H1 (cell line): Measurements from ENCODE around the gene SHANK1. TPM values are rescaled to one million over a fixed set of nuclear protein-coding genes. Genes with fewer than 3 reads are reported as not detected.

Experiments used
- CTCF ChIA-PET: fragments of 300-600 bp; sonication (Branson Sonifier 250); formaldehyde crosslinking; loops from one replicate; lab custom pipeline; 2021; ENCODE audit not compliant: partially characterized antibody; lab: Charles Lee
- POLR2A ChIA-PET: fragments of 300-600 bp; sonication (Branson Sonifier 250); formaldehyde crosslinking; loops from one replicate; lab custom pipeline; 2021; ENCODE audit warnings: inconsistent platforms; ENCODE audit not compliant: partially characterized antibody; lab: Charles Lee
- DNase-seq, 2 experiments: peaks; one replicate each; pipeline versions ENCODE4 v3.0.0 to v3.0.0-alpha.2; 2010 to 2022; ENCODE audit warnings: low spot score in 2 of 2, low read depth in 1 of 2, mixed read lengths in 1 of 2
- FAIRE-seq: peaks from 2 replicates; lab custom pipeline; 2011; peaks lifted over from hg19 to GRCh38; lab: Jason Lieb, UNC
- H2AFZ ChIP-seq: 2 replicates; pipeline ENCODE4 v1.8.1; 2012; ENCODE audit warnings: low read length, inconsistent platforms
- H2AK5ac ChIP-seq: 2 replicates; pipeline ENCODE4 v1.6.1; 2013; ENCODE audit warnings: low read depth, low read length
- H2BK120ac ChIP-seq: replicated peaks from 2 replicates; pipeline ENCODE3; 2013; ENCODE audit warnings: low read depth, low read length, inconsistent platforms
- H2BK12ac ChIP-seq: 2 replicates; pipeline ENCODE4 v1.6.1; 2013; ENCODE audit warnings: low read depth, low read length
- H2BK15ac ChIP-seq: 2 replicates; pipeline ENCODE4 v1.6.1; 2013; ENCODE audit warnings: low read length
- H2BK20ac ChIP-seq: 2 replicates; pipeline ENCODE4 v1.6.1; 2013; ENCODE audit warnings: low read length
- H2BK5ac ChIP-seq: 2 replicates; pipeline ENCODE4 v1.6.1; 2013; ENCODE audit warnings: low read depth, low read length
- H3K14ac ChIP-seq: 2 replicates; pipeline ENCODE4 v1.6.1; 2013; ENCODE audit warnings: inconsistent platforms; ENCODE audit not compliant: insufficient read length
- H3K18ac ChIP-seq: 2 replicates; pipeline ENCODE4 v1.6.1; 2013; ENCODE audit warnings: low read length; ENCODE audit errors: extremely low read depth
- H3K23ac ChIP-seq: 2 replicates; pipeline ENCODE4 v1.6.1; 2013; ENCODE audit warnings: inconsistent platforms; ENCODE audit not compliant: insufficient read length
- H3K23me2 ChIP-seq: 2 replicates; pipeline ENCODE4 v1.6.1; 2013; ENCODE audit warnings: low read depth, low read length
- H3K27ac ChIP-seq: 2 replicates; pipeline ENCODE4 v1.6.1; 2011; ENCODE audit warnings: low read depth, low read length, inconsistent platforms
- H3K27me3 ChIP-seq, 4 experiments: replicated peaks in 1 of 4; 1 replicate in 1 of 4; 2 replicates in 3 of 4; pipeline versions ENCODE4 v1.6.1 to v1.8.1; 2011 to 2013; ENCODE audit warnings: low read length in 3 of 4, mild to moderate bottlenecking in 3 of 4, inconsistent platforms in 2 of 4, mixed read lengths in 2 of 4, moderate library complexity in 1 of 4; ENCODE audit not compliant: control insufficient read depth in 3 of 4, insufficient read depth in 3 of 4; ENCODE audit errors: extremely low read depth in 1 of 4
- H3K36me3 ChIP-seq, 4 experiments: 2 replicates each; pipeline versions ENCODE4 v1.6.1 to v1.8.1; 2011 to 2013; ENCODE audit warnings: mild to moderate bottlenecking in 4 of 4, low read length in 3 of 4, moderate library complexity in 2 of 4, control low read depth in 1 of 4, inconsistent platforms in 1 of 4; ENCODE audit not compliant: insufficient read depth in 4 of 4, control insufficient read depth in 2 of 4
- H3K4ac ChIP-seq: replicated peaks from 2 replicates; pipeline ENCODE3; 2013; ENCODE audit warnings: low read length, low read depth, mixed read lengths, inconsistent platforms; ENCODE audit not compliant: insufficient read length
- H3K4me1 ChIP-seq, 4 experiments: replicated peaks in 1 of 4; 1 replicate in 1 of 4; 2 replicates in 3 of 4; pipeline versions ENCODE4 v1.6.1 to v1.8.1; 2011 to 2013; ENCODE audit warnings: low read length in 3 of 4, inconsistent platforms in 2 of 4, mixed read lengths in 1 of 4; ENCODE audit not compliant: insufficient read depth in 4 of 4, control insufficient read depth in 3 of 4
- H3K4me2 ChIP-seq, 2 experiments: 2 replicates each; pipeline versions ENCODE4 v1.6.1 to v1.8.1; 2011 to 2013; ENCODE audit warnings: low read depth in 2 of 2, low read length in 2 of 2, control low read depth in 1 of 2, inconsistent platforms in 1 of 2, mild to moderate bottlenecking in 1 of 2; ENCODE audit not compliant: insufficient read depth in 1 of 2
- H3K4me3 ChIP-seq, 4 experiments: fragments of 200-600, 300-600 bp in 1 of 4; sonication (generic), shearing (Covaris generic), sonication (Bioruptor Twin) in 1 of 4; 2 replicates each; pipeline versions ENCODE4 v1.5.1 to v1.8.1; 2011 to 2016; ENCODE audit warnings: low read length in 4 of 4, low read depth in 3 of 4, control low read depth in 2 of 4, inconsistent platforms in 2 of 4, mild to moderate bottlenecking in 2 of 4, mixed read lengths in 1 of 4, moderate library complexity in 1 of 4; ENCODE audit not compliant: insufficient read depth in 2 of 4; ENCODE audit errors: extremely low read depth in 1 of 4
- H3K56ac ChIP-seq: replicated peaks from 2 replicates; pipeline ENCODE3; 2013; ENCODE audit warnings: low read depth, mild to moderate bottlenecking, mixed read lengths, low read length, inconsistent platforms; ENCODE audit not compliant: insufficient read length
- H3K79me1 ChIP-seq: 2 replicates; pipeline ENCODE4 v1.6.1; 2013; ENCODE audit warnings: low read depth, low read length, control low read depth
- H3K79me2 ChIP-seq, 2 experiments: 2 replicates each; pipeline versions ENCODE4 v1.6.1 to v1.8.1; 2012 to 2013; ENCODE audit warnings: low read length in 2 of 2, mild to moderate bottlenecking in 2 of 2, inconsistent platforms in 1 of 2; ENCODE audit not compliant: insufficient read depth in 2 of 2, control insufficient read depth in 1 of 2
- H3K9ac ChIP-seq, 4 experiments: replicated peaks in 1 of 4; 1 replicate in 1 of 4; 2 replicates in 3 of 4; pipeline versions ENCODE4 v1.6.1 to v1.8.1; 2011 to 2013; ENCODE audit warnings: low read depth in 3 of 4, low read length in 3 of 4, control low read depth in 2 of 4, mild to moderate bottlenecking in 2 of 4, moderate library complexity in 2 of 4, inconsistent platforms in 1 of 4; ENCODE audit errors: extremely low read depth in 1 of 4
- H3K9me3 ChIP-seq, 2 experiments: 2 replicates each; pipeline versions ENCODE4 v1.6.1 to v1.8.1; 2012 to 2013; ENCODE audit warnings: mild to moderate bottlenecking in 2 of 2, moderate library complexity in 2 of 2, control low read depth in 1 of 2, inconsistent platforms in 1 of 2, low read depth in 1 of 2, low read length in 1 of 2, mixed read lengths in 1 of 2; ENCODE audit not compliant: insufficient read depth in 2 of 2
- H4K20me1 ChIP-seq, 2 experiments: replicated peaks in 1 of 2; 2 replicates each; pipeline versions ENCODE3 to v1.8.1; 2011 to 2013; ENCODE audit warnings: inconsistent platforms in 2 of 2, low read length in 2 of 2, mild to moderate bottlenecking in 1 of 2; ENCODE audit not compliant: insufficient read depth in 2 of 2, control insufficient read depth in 1 of 2
- H4K5ac ChIP-seq: 2 replicates; pipeline ENCODE4 v1.6.1; 2013; ENCODE audit warnings: low read length, low read depth, mixed read lengths, inconsistent platforms; ENCODE audit not compliant: insufficient read length
- H4K8ac ChIP-seq: 2 replicates; pipeline ENCODE4 v1.8.0; 2013; ENCODE audit warnings: mild to moderate bottlenecking, moderate library complexity, low read length, inconsistent platforms; ENCODE audit not compliant: insufficient read depth; ENCODE audit errors: extremely low read depth
- H4K91ac ChIP-seq: replicated peaks from 2 replicates; pipeline ENCODE3; 2013; ENCODE audit warnings: low read length, mixed read lengths, inconsistent platforms; ENCODE audit not compliant: insufficient read length
- ASH2L ChIP-seq: fragments of 200-600, 300-600 bp; sonication (generic); IDR thresholded peaks from one replicate; pipeline ENCODE4 v1.7.1; 2017; ENCODE audit warnings: low read length
- BACH1 ChIP-seq: IDR thresholded peaks from 2 replicates; pipeline ENCODE4 v1.6.1; 2012; ENCODE audit warnings: low read length, improper control_type of control experiment
- BCL11A ChIP-seq, 2 experiments: IDR thresholded peaks; one replicate each; pipeline ENCODE4 v1.6.1; 2011; ENCODE audit warnings: low read depth in 2 of 2, low read length in 2 of 2, mild to moderate bottlenecking in 2 of 2
- BRCA1 ChIP-seq: IDR thresholded peaks from 2 replicates; pipeline ENCODE4 v1.6.1; 2012; ENCODE audit warnings: low read depth, low read length, improper control_type of control experiment
- KDM1A ChIP-seq: fragments of 200-600, 300-600 bp; sonication (generic); IDR thresholded peaks from 2 replicates; pipeline ENCODE4 v1.7.1; 2016; ENCODE audit warnings: mild to moderate bottlenecking, low read length, borderline replicate concordance
- PHF8 ChIP-seq: fragments of 200-600 bp; sonication (generic); conservative IDR thresholded peaks from 2 replicates; pipeline ENCODE4 v1.7.1; 2012; ENCODE audit warnings: low read depth, mild to moderate bottlenecking, inconsistent platforms, low read length, moderate library complexity
- RAD21 ChIP-seq, 2 experiments: IDR thresholded peaks in 1 of 2; conservative IDR thresholded peaks in 1 of 2; 2 replicates each; pipeline ENCODE4 v1.6.1; 2011; ENCODE audit warnings: low read depth in 2 of 2, low read length in 2 of 2, improper control_type of control experiment in 1 of 2, inconsistent platforms in 1 of 2, mild to moderate bottlenecking in 1 of 2, moderate library complexity in 1 of 2
- RXRA ChIP-seq: IDR thresholded peaks from 2 replicates; pipeline ENCODE4 v1.6.1; 2011; ENCODE audit warnings: low read depth, mild to moderate bottlenecking, low read length, moderate library complexity; ENCODE audit not compliant: insufficient read depth
- SP1 ChIP-seq: IDR thresholded peaks from 2 replicates; pipeline ENCODE4 v1.6.1; 2011; ENCODE audit warnings: low read depth, low read length
- WGBS, 2 experiments: shearing (Covaris generic) in 1 of 2; methylation state at CpG; one replicate each; pipeline versions ENCODE4 v1.1.6 to v1.1.7; 2013 to 2015; ENCODE audit warnings: low lambda C conversion rate in 2 of 2, mixed read lengths in 2 of 2, inconsistent platforms in 1 of 2, low coverage in 1 of 2, missing lambda C conversion rate in 1 of 2; ENCODE audit not compliant: insufficient replicate concordance in 2 of 2, insufficient coverage in 1 of 2, insufficient read length in 1 of 2; ENCODE audit errors: extremely low coverage in 1 of 2, missing lambda C conversion rate in 1 of 2; 5-methylcytosine and 5-hydroxymethylcytosine counted together
- polyA plus RNA-seq, 7 experiments: library from polyadenylated mRNA; depleted of rRNA in 3 of 7; stranded (reverse) in 5 of 7; unstranded in 2 of 7; fragments of >200 nt in 5 of 7; fragments of 200-250 nt in 2 of 7; gene quantifications; 1 replicate in 5 of 7; 2 replicates in 1 of 7; 4 replicates in 1 of 7; pipeline versions ENCODE4 v1.2.1 to v1.2.3, GENCODE V29; 2011 to 2013; ENCODE audit warnings: missing spikeins in 2 of 7, mixed read lengths in 2 of 7
- total RNA-seq: library from RNA; stranded (reverse); fragmentation: NEBNext Ultra II Directional; extraction: Animal tissue kit (Norgen Biotek cat#: 25700); gene quantifications from 2 replicates; pipeline ENCODE4 v1.2.1, GENCODE V29; 2021
- TF ChIP-seq, protein P1 (sequence below): IDR thresholded peaks from 2 replicates; pipeline ENCODE4 v1.6.1; 2012; ENCODE audit warnings: low read length, inconsistent platforms

Gene SHANK1
- total and polyA plus RNA-seq, 2 of the 8 experiments (the other 6 are each of a cell fraction or from before 2014, with no cell fraction given): 1.1 to 3.7 TPM

DNA sequence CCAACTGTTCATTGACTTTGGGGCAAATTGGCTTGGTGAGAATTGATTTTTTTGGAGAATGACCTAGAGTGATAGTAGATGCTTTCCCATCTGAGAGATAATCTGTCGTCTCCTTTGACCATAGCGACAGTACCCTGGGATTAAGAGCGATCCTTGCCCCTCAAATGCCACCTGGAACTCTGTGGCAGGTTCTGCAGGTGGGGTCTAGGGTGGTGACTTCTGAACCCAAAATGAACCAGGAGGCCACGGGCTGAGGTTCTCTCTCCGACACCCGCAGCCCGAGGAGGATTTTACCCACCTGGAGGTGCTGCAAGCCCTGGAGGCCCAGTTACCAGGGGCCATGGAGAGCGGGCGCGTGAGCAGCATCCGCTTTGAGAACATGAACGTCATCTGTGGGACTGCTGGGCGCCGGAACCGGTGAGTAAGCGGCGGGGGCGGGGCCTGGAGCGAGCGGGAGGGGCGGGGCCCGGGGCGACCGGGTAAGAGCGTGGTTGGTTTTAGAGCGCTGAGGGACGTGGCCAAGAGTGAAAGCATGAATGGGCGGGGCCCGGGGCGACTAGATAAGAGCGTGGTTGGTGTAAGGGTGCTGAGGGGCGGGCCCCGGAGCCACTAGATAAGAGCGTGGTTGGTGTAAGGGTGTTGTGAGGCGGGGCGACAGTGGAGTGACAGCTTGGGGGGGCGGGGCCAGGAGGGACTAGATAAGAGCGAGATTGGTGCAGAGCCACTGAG lies 61.7 kb downstream of the SHANK1 start:
- no peak overlapping the region for H3K23ac ChIP-seq
- peak overlapping the region; percentile 33 for H2AFZ ChIP-seq
- TF ChIP-seq RAD21 (IDR thresholded peaks at IDR 0.05 in 1 of 2, conservative IDR thresholded peaks at IDR 0.05 in 1 of 2; ENCODE audit: low read depth in 2 of 2, low read length in 2 of 2) (no peak; a peak in 2 of 4 replicates), RXRA (no peak), ASH2L (no peak), BRCA1 (no peak), BCL11A (IDR thresholded peaks at IDR 0.05; ENCODE audit: low read depth in 2 of 2, low read length in 2 of 2) (no peak), KDM1A (no peak), BACH1 (no peak), PHF8 (peak; percentile 68), SP1 (peak; percentile 94)
- TF ChIP-seq, protein P1, sequence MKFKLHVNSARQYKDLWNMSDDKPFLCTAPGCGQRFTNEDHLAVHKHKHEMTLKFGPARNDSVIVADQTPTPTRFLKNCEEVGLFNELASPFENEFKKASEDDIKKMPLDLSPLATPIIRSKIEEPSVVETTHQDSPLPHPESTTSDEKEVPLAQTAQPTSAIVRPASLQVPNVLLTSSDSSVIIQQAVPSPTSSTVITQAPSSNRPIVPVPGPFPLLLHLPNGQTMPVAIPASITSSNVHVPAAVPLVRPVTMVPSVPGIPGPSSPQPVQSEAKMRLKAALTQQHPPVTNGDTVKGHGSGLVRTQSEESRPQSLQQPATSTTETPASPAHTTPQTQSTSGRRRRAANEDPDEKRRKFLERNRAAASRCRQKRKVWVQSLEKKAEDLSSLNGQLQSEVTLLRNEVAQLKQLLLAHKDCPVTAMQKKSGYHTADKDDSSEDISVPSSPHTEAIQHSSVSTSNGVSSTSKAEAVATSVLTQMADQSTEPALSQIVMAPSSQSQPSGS: no peak

More for the DNA sequence above, 61.7 kb downstream of the SHANK1 start:
- Histone ChIP-seq H3K36me3 (no peaks in the 10 kb centered on the region), H3K4ac (peak overlapping the region; percentile 40), H3K56ac (peak overlapping the region; percentile 63), H2BK5ac (peak overlapping the region; percentile 95; the same call in 1 of the 2 replicates), H3K9me3 (no peaks in the 10 kb centered on the region), H3K9ac (peak overlapping the region in 3 of 4 experiments; percentile 75 to 77 (median 77); a peak in 6 of 7 replicates), H2BK12ac (no peak overlapping the region), H3K14ac (no peak overlapping the region), H4K91ac (no peak overlapping the region), H2BK120ac (no peak overlapping the region), H4K20me1 (peaks cover 0 to 6% of the 10 kb centered on the region in 2 experiments), H4K8ac (peak overlapping the region; percentile 81), H2BK20ac (no peak overlapping the region), H3K79me2 (no peaks in the 10 kb centered on the region), H3K4me1 (peaks cover 2 to 14% (median 6%) of the 10 kb centered on the region in 4 experiments; a peak in 6 of 7 replicates), H3K4me2 (peak overlapping the region; percentile 96 to 97), H4K5ac (peak overlapping the region; percentile 23), H3K27ac (peak overlapping the region; percentile 84), H2BK15ac (no peak overlapping the region), H3K18ac (no peak overlapping the region), H3K79me1 (no peaks in the 10 kb centered on the region), H2AK5ac (no peak overlapping the region; the same call in 1 of the 2 replicates), H3K4me3 (peak overlapping the region; percentile 80 to 88 (median 84)), H3K27me3 (no peaks in the 10 kb centered on the region; a peak in 2 of 7 replicates), H3K23me2 (peaks cover 14% of the 10 kb centered on the region)
- WGBS, 2 experiments: 5% methylated on average over 18 of the region's 38 CpGs; no CpG with 5 or more reads in 1 of the 2 experiments
- DNase-seq: peak; percentile 98 to 99
- ChIA-PET POLR2A (no interaction called here), CTCF (no interaction called here)
- peak; percentile 32 for FAIRE-seq
